Measurements from ENCODE around the gene CCDC43.

The CCDC43 gene

GRCh38 chr17:44627513-44628242 lies 61.9 kb downstream of the CCDC43 start:
- no peaks in the 10 kb centered on the region for H3K27me3 ChIP-seq (ENCODE audit: control insufficient read depth, insufficient read depth, low read length)
- no peaks in the 10 kb centered on the region for H3K9me3 ChIP-seq (ENCODE audit: control insufficient read depth, insufficient read depth, low read length)
- no peak overlapping the region for H3K4me3 ChIP-seq (ENCODE audit: low read length)
- no peaks in the 10 kb centered on the region for H3K36me3 ChIP-seq (ENCODE audit: control insufficient read depth, insufficient read depth, low read length)
- DNase-seq (ENCODE audit: low read depth, low spot score) = no peak
- WGBS (ENCODE audit: insufficient coverage, insufficient read length) = no CpG with 5 or more reads among the region's 9 CpGs
- no peaks in the 10 kb centered on the region for H3K4me1 ChIP-seq (ENCODE audit: control insufficient read depth, insufficient read depth, low read length)
- H3K27ac ChIP-seq (ENCODE audit: low read length) = no peak overlapping the region
